NCI-H748 treated with DMSO at 0.1 percent for 48 hours (cell line): ENCODE results near the gene FXYD7.
A peak's percentile ranks its signal among the peaks of the same experiment; 100 is the strongest.

Experiments used
- DNase-seq: peaks from one replicate; lab custom pipeline; 2025; lab: John Stamatoyannopoulos, UW

Gene FXYD7

GRCh38 chr19:35110974-35111373 is 32.1 kb upstream of the FXYD7 start:
- no peak for DNase-seq

GRCh38 chr19:35112995-35113688 is 29.9 kb upstream of the FXYD7 start:
- DNase-seq = no peak

GRCh38 chr19:35114353-35115176 is 28.5 kb upstream of the FXYD7 start:
- DNase-seq = peak; percentile 59

- DNase-seq = no peak
These were observed 27.7 kb upstream of the FXYD7 start, which contains the start of gene FXYD3 for GRCh38 chr19:35115177-35115951. Gene FXYD3, plus strand, starts transcription at chr19:35115823. Its CDS starts 3,554 bp downstream, at chr19:35119377.

- peak; percentile 77 for DNase-seq
These were observed 26.8 kb upstream of the FXYD7 start for GRCh38 chr19:35116072-35116801.

GRCh38 chr19:35117116-35117515 is 25.9 kb upstream of the FXYD7 start:
- DNase-seq = no peak

GRCh38 chr19:35117799-35118198 is 25.3 kb upstream of the FXYD7 start:
- no peak for DNase-seq

GRCh38 chr19:35118268-35119020 is 24.6 kb upstream of the FXYD7 start:
- DNase-seq = no peak

- DNase-seq = no peak
These were observed 24.0 kb upstream of the FXYD7 start for GRCh38 chr19:35119091-35119490.

- DNase-seq = no peak
These were observed 23.4 kb upstream of the FXYD7 start for GRCh38 chr19:35119578-35120155.

- DNase-seq = peak; percentile 93
These were observed 22.6 kb upstream of the FXYD7 start for GRCh38 chr19:35120492-35120891.

- no peak for DNase-seq
These were observed 22.2 kb upstream of the FXYD7 start for GRCh38 chr19:35120898-35121297.

GRCh38 chr19:35122687-35123551 is 20.1 kb upstream of the FXYD7 start:
- DNase-seq = no peak

GRCh38 chr19:35123573-35123972 is 19.5 kb upstream of the FXYD7 start:
- DNase-seq = no peak

- peak; percentile 86 for DNase-seq
These were observed 18.7 kb upstream of the FXYD7 start for GRCh38 chr19:35124098-35125060.

GRCh38 chr19:35125270-35125717 is 17.8 kb upstream of the FXYD7 start:
- no peak for DNase-seq

- DNase-seq = no peak
These were observed 17.1 kb upstream of the FXYD7 start for GRCh38 chr19:35125749-35126623.

GRCh38 chr19:35126624-35126959 is 16.5 kb upstream of the FXYD7 start:
- DNase-seq = no peak
